Sigmoid colon (tissue), 4 donors: ENCODE measurements around the gene GJB2.

Experiments used
- EP300 ChIP-seq, 4 donors: sonication (generic); formaldehyde crosslinking; IDR thresholded peaks; one replicate each; pipeline ENCODE4 v1.6.1; 2017; ENCODE audit warnings: antibody characterized with exemption in 4 of 4
- POLR2A ChIP-seq, 2 donors: fragments of 450-650 bp; IDR thresholded peaks; one replicate each; pipeline ENCODE4 v1.6.1; 2016; ENCODE audit warnings: antibody characterized with exemption in 2 of 2, mild to moderate bottlenecking in 2 of 2, moderate library complexity in 2 of 2
- POLR2AphosphoS5 ChIP-seq, 4 donors: sonication (generic); formaldehyde crosslinking; IDR thresholded peaks; one replicate each; pipeline ENCODE4 v1.6.1; 2017; ENCODE audit warnings: antibody characterized with exemption in 4 of 4
- TF ChIP-seq, protein P1 (sequence below), 4 experiments: fragments of 450-650 bp in 3 of 4; fragments of 200-600 bp in 1 of 4; IDR thresholded peaks; one replicate each; pipeline ENCODE4 v1.5.1; 2016 to 2019; ENCODE audit warnings: antibody characterized with exemption in 4 of 4, mild to moderate bottlenecking in 3 of 4, moderate library complexity in 2 of 4

DNA sequence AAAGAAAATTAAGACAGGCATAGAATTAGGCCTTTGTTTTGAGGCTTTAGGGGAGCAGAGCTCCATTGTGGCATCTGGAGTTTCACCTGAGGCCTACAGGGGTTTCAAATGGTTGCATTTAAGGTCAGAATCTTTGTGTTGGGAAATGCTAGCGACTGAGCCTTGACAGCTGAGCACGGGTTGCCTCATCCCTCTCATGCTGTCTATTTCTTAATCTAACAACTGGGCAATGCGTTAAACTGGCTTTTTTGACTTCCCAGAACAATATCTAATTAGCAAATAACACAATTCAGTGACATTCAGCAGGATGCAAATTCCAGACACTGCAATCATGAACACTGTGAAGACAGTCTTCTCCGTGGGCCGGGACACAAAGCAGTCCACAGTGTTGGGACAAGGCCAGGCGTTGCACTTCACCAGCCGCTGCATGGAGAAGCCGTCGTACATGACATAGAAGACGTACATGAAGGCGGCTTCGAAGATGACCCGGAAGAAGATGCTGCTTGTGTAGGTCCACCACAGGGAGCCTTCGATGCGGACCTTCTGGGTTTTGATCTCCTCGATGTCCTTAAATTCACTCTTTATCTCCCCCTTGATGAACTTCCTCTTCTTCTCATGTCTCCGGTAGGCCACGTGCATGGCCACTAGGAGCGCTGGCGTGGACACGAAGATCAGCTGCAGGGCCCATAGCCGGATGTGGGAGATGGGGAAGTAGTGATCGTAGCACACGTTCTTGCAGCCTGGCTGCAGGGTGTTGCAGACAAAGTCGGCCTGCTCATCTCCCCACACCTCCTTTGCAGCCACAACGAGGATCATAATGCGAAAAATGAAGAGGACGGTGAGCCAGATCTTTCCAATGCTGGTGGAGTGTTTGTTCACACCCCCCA is 3.8 kb downstream of the GJB2 start:
- TF ChIP-seq, protein P1, sequence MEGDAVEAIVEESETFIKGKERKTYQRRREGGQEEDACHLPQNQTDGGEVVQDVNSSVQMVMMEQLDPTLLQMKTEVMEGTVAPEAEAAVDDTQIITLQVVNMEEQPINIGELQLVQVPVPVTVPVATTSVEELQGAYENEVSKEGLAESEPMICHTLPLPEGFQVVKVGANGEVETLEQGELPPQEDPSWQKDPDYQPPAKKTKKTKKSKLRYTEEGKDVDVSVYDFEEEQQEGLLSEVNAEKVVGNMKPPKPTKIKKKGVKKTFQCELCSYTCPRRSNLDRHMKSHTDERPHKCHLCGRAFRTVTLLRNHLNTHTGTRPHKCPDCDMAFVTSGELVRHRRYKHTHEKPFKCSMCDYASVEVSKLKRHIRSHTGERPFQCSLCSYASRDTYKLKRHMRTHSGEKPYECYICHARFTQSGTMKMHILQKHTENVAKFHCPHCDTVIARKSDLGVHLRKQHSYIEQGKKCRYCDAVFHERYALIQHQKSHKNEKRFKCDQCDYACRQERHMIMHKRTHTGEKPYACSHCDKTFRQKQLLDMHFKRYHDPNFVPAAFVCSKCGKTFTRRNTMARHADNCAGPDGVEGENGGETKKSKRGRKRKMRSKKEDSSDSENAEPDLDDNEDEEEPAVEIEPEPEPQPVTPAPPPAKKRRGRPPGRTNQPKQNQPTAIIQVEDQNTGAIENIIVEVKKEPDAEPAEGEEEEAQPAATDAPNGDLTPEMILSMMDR (IDR thresholded peaks at IDR 0.05) = no peak
- TF ChIP-seq POLR2A (IDR thresholded peaks at IDR 0.05) (no peak), EP300 (IDR thresholded peaks at IDR 0.05) (no peak), POLR2AphosphoS5 (IDR thresholded peaks at IDR 0.05) (no peak)
